ENCODE results near the gene TMEM87B.

- TF ChIP-seq POU5F1 (IDR thresholded peaks at IDR 0.05; ENCODE audit: low read depth, low read length), result no peak
- no peak for TF ChIP-seq CTCF (IDR thresholded peaks at IDR 0.05; ENCODE audit: control extremely low read depth in 1 of 3, insufficient read depth in 1 of 3, low read depth in 1 of 3, low read length in 3 of 3)
- TF ChIP-seq EP300 (IDR thresholded peaks at IDR 0.05; ENCODE audit: borderline replicate concordance in 1 of 2, low read depth in 2 of 2, low read length in 2 of 2), result no peak
- TF ChIP-seq TAF1 (IDR thresholded peaks at IDR 0.05; ENCODE audit: low read depth, low read length), result no peak
- TF ChIP-seq RNF2 (IDR thresholded peaks at IDR 0.05; ENCODE audit: borderline replicate concordance, low read depth, low read length, missing control alignments, poor library complexity, severe bottlenecking), result no peak
- no peak for TF ChIP-seq EZH2 (IDR thresholded peaks at IDR 0.05; ENCODE audit: low read depth, low read length, severe bottlenecking)
- TF ChIP-seq EGR1 (IDR thresholded peaks at IDR 0.05; ENCODE audit: borderline replicate concordance, low read depth, low read length), result no peak
- no peak for TF ChIP-seq SIRT6 (IDR thresholded peaks at IDR 0.05; ENCODE audit: low read length)
Observed at GRCh38 chr2:112159454-112159921, 104.4 kb downstream of the TMEM87B start.

Measured in H1 (cell line).